CD4-positive, alpha-beta memory T cell (primary cell): Measurements from ENCODE around the gene PAK5. TPM values are rescaled to one million over a fixed set of nuclear protein-coding genes. Genes with fewer than 3 reads are reported as not detected.

ENCODE experiments used
- CTCF ChIA-PET: fragments of 350-600 bp; sonication (Branson Sonifier 250); formaldehyde crosslinking; loops from one replicate; lab custom pipeline; 2021; ENCODE audit warnings: inconsistent platforms; ENCODE audit not compliant: partially characterized antibody; lab: Charles Lee
- POLR2A ChIA-PET: fragments of 350-600 bp; sonication (Branson Sonifier 250); formaldehyde crosslinking; loops from one replicate; lab custom pipeline; 2021; ENCODE audit not compliant: partially characterized antibody; lab: Charles Lee
- DNase-seq, 5 donors: peaks; one replicate each; pipeline versions ENCODE4 v3.0.0 to v3.0.0-alpha.2; 2020 to 2022; ENCODE audit warnings: mixed read lengths in 1 of 5
- H3K27ac ChIP-seq: one replicate; pipeline ENCODE4 v1.7.0; 2013; ENCODE audit warnings: low read depth, low read length
- H3K27me3 ChIP-seq: 2 replicates; pipeline ENCODE4 v1.7.0; 2013; ENCODE audit warnings: mild to moderate bottlenecking, low read length, moderate library complexity; ENCODE audit not compliant: insufficient read depth
- H3K36me3 ChIP-seq: 2 replicates; pipeline ENCODE4 v1.7.0; 2013; ENCODE audit warnings: mild to moderate bottlenecking, low read length, moderate library complexity; ENCODE audit not compliant: insufficient read depth
- H3K4me1 ChIP-seq: 2 replicates; pipeline ENCODE4 v1.7.0; 2013; ENCODE audit warnings: mild to moderate bottlenecking, low read length, moderate library complexity; ENCODE audit not compliant: insufficient read depth
- H3K4me3 ChIP-seq, 2 donors: one replicate each; pipeline ENCODE4 v1.7.0; 2013; ENCODE audit warnings: low read length in 2 of 2, mild to moderate bottlenecking in 1 of 2
- H3K9me3 ChIP-seq, 2 donors: one replicate each; pipeline ENCODE4 v1.7.0; 2013; ENCODE audit warnings: low read length in 2 of 2, control low read depth in 1 of 2; ENCODE audit not compliant: control insufficient read depth in 1 of 2
- H3K27ac Mint-ChIP-seq, 7 donors: one replicate each; pipeline ENCODE4 v1.8.0; 2020 to 2021; ENCODE audit warnings: mixed read lengths in 7 of 7, mild to moderate bottlenecking in 6 of 7, inconsistent platforms in 3 of 7, moderate library complexity in 3 of 7
- H3K27me3 Mint-ChIP-seq, 2 donors: one replicate each; pipeline ENCODE4 v1.8.0; 2020 to 2021; ENCODE audit warnings: mixed read lengths in 2 of 2
- H3K36me3 Mint-ChIP-seq, 2 donors: one replicate each; pipeline ENCODE4 v1.8.0; 2020 to 2021; ENCODE audit warnings: mixed read lengths in 2 of 2, inconsistent platforms in 1 of 2, mild to moderate bottlenecking in 1 of 2
- H3K4me1 Mint-ChIP-seq, 4 donors: one replicate each; pipeline ENCODE4 v1.8.0; 2020 to 2021; ENCODE audit warnings: mixed read lengths in 4 of 4, mild to moderate bottlenecking in 1 of 4
- H3K4me3 Mint-ChIP-seq, 8 donors: one replicate each; pipeline ENCODE4 v1.8.0; 2020 to 2021; ENCODE audit warnings: mixed read lengths in 8 of 8, mild to moderate bottlenecking in 7 of 8, moderate library complexity in 6 of 8, inconsistent platforms in 3 of 8
- H3K9me3 Mint-ChIP-seq, 8 donors: one replicate each; pipeline ENCODE4 v1.8.0; 2020 to 2021; ENCODE audit warnings: mixed read lengths in 8 of 8, mild to moderate bottlenecking in 5 of 8, inconsistent platforms in 3 of 8, moderate library complexity in 1 of 8
- intact Hi-C: fragments of 100-400 bp; cut with micrococcal nuclease; formaldehyde crosslinking; loops from one replicate; pipeline ENCODE4 v1.15.1; 2023
- polyA plus RNA-seq, 2 donors: library from polyadenylated mRNA; unstranded; fragments of 300-500 nt; fragmentation: Illumina TruSeq; gene quantifications; one replicate each; pipeline ENCODE4 v1.2.3, GENCODE V29; 2021
- total RNA-seq, 2 experiments: library from RNA; stranded (reverse); gene quantifications; one replicate each; pipeline ENCODE4 v1.2.3, GENCODE V29; 2021

The PAK5 gene
- total and polyA plus RNA-seq, 4 experiments from 2014 or later = not detected

DNA sequence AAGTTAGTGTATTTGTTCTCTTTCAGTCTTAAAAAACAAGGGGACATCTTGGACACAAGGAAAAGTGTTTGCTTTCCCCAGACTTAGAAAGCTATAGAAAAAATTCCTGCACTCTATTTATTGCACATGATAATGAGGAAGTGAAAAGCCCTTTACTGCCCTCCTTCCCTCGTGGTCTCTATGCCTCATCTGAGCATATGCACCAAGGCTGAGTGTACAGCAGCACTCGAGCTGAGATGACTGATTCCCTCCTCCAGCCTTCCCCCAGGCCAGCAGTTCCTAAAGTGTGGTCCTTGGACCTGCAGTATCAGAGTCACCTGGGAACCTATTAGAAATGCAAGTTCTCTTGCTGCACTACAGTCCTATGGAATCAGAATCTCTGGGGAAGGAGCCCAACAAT lies 338.8 kb downstream of the PAK5 start:
- Mint-ChIP-seq H3K9me3 (peaks cover 0 to 8% (median 4%) of the 10 kb centered on the region in 8 donors), H3K4me3 (no peak overlapping the region), H3K36me3 (no peaks in the 10 kb centered on the region), H3K27me3 (peaks cover 0 to 2% of the 10 kb centered on the region in 2 donors), H3K4me1 (no peaks in the 10 kb centered on the region), H3K27ac (no peak overlapping the region)
- H3K27ac ChIP-seq = no peak overlapping the region
- no peaks in the 10 kb centered on the region for H3K4me1 ChIP-seq
- H3K4me3 ChIP-seq = no peak overlapping the region
- DNase-seq = no peak
- intact Hi-C loops = no loop called here
- POLR2A ChIA-PET = no interaction called here
- no peaks in the 10 kb centered on the region for H3K36me3 ChIP-seq
- no peaks in the 10 kb centered on the region for H3K9me3 ChIP-seq
- CTCF ChIA-PET = no interaction called here
- no peaks in the 10 kb centered on the region for H3K27me3 ChIP-seq

DNA sequence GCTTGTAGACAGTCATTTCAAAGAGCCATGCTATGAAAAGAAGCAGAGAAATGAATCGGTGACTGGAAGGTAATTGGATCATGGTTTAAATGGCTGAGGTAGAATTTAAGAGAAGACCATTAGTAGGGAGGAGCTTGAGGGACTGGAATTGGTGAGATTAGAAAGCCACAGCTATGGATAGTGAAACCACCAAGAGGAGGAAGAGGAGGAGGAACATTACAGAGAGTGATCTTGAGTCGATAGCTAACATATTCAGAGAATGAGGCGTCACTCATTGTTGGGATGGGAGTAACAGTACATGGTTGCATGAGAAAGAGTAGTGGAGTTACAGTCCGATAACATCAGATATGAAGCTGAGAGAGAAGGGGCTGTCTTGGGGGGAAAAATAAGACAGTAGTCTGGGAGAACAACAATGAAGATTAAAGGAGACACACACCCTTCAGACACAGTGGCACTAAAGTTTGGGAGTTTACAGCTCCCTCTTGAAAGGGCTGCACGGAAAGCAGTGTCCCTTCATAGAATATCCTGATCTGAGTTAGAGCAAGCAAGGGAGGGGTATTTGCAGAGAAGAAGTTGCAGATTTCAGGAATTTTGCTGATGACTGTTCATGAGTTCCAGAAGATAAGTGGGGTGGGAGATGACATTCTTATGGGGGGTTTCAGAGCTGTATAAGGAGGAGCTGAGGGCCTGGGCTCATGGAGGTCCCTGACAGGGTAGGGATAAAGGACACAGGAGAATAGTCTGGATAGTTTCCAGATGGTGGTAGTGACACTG lies 339.6 kb downstream of the PAK5 start:
- Histone ChIP-seq H3K9me3 (no peaks in the 10 kb centered on the region), H3K4me1 (no peaks in the 10 kb centered on the region), H3K27ac (no peak overlapping the region), H3K36me3 (no peaks in the 10 kb centered on the region), H3K27me3 (no peaks in the 10 kb centered on the region), H3K4me3 (no peak overlapping the region)
- Mint-ChIP-seq H3K4me1 (no peaks in the 10 kb centered on the region), H3K4me3 (no peak overlapping the region), H3K9me3 (peaks cover 0 to 9% (median 4%) of the 10 kb centered on the region in 8 donors), H3K36me3 (no peaks in the 10 kb centered on the region), H3K27ac (no peak overlapping the region), H3K27me3 (peaks cover 0 to 2% of the 10 kb centered on the region in 2 donors)
- CTCF ChIA-PET = no interaction called here
- DNase-seq = no peak
- POLR2A ChIA-PET = no interaction called here
- intact Hi-C loops = no loop called here

DNA sequence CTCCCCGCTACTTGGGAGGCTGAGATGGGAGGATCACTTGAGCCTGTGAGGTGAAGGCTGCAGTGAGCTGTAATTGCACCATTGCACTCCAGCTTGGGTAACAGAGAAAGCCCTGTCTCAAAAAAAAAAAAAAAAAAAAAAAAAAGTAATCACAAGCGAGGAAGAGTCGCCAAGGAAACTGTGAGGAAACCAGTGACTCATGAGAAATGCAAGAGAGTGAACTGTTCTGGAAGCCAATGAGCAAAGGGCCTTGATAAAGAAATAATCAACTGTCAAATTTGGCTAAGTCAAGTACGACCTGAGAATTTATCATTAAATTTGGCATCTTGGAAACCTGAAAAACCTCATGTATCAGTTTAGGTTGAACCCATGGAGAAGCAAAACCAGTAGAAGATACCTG lies 340.6 kb downstream of the PAK5 start:
- no peak overlapping the region for H3K4me3 Mint-ChIP-seq
- H3K4me1 Mint-ChIP-seq = no peaks in the 10 kb centered on the region
- peaks cover 0 to 8% (median 4%) of the 10 kb centered on the region in 8 donors for H3K9me3 Mint-ChIP-seq
- H3K36me3 Mint-ChIP-seq = no peaks in the 10 kb centered on the region
- intact Hi-C loops = no loop called here
- CTCF ChIA-PET = no interaction called here
- no peaks in the 10 kb centered on the region for H3K9me3 ChIP-seq
- no peak overlapping the region for H3K4me3 ChIP-seq
- H3K27me3 ChIP-seq = no peaks in the 10 kb centered on the region
- peaks cover 0 to 2% of the 10 kb centered on the region in 2 donors for H3K27me3 Mint-ChIP-seq
- POLR2A ChIA-PET = no interaction called here
- H3K4me1 ChIP-seq = no peaks in the 10 kb centered on the region
- DNase-seq = no peak
- no peak overlapping the region for H3K27ac Mint-ChIP-seq
- H3K36me3 ChIP-seq = no peaks in the 10 kb centered on the region
- no peak overlapping the region for H3K27ac ChIP-seq

DNA sequence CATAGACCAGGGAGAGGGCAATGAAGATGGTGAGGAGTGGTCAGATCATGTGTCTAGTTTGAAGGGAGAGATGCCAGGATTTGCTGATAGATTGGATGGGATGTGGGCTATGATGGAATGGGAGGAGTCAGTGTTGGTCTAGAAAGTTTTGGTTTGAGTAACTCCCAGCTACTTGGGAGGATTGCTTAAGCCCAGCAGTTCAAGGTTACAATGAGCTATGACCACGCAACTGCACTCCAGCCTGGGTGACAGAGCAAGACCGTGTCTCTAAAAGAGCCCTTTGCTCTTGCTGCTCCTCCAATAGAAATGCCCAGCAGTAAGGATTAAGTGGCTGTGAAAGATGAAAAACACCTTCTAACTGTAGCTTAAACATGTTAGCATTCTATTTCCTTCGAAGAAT lies 342.7 kb downstream of the PAK5 start:
- Mint-ChIP-seq H3K4me1 (no peaks in the 10 kb centered on the region), H3K9me3 (peaks cover 0 to 11% (median 3%) of the 10 kb centered on the region in 8 donors), H3K36me3 (no peaks in the 10 kb centered on the region), H3K27ac (peak overlapping the region in 1 of 7 donors; percentile 25), H3K4me3 (no peak overlapping the region), H3K27me3 (peaks cover 0 to 2% of the 10 kb centered on the region in 2 donors)
- ChIA-PET POLR2A (no interaction called here), CTCF (no interaction called here)
- Histone ChIP-seq H3K36me3 (no peaks in the 10 kb centered on the region), H3K4me3 (no peak overlapping the region), H3K9me3 (no peaks in the 10 kb centered on the region), H3K27ac (no peak overlapping the region), H3K27me3 (no peaks in the 10 kb centered on the region), H3K4me1 (no peaks in the 10 kb centered on the region)
- intact Hi-C loops = no loop called here
- DNase-seq = no peak

DNA sequence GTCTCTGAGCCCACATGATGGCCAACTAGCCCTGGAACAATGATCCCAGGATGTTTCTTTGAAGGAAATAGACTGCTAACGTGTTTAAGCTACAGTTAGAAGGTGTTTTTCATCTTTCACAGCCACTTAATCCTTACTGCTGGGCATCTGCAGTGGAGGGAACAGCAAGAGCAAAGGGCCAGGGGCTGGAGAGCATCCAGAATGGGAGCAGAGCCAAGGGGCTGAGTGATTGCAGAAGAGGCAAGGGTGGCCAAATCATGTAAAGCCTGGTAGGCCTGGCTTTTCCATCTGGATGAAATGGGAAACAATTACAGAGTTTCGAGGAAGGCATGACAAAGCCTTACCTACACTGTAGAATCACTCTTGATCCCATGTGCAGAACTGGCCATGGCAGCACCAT lies 343.2 kb downstream of the PAK5 start:
- Histone ChIP-seq H3K4me1 (no peaks in the 10 kb centered on the region), H3K27ac (no peak overlapping the region), H3K9me3 (no peaks in the 10 kb centered on the region), H3K36me3 (no peaks in the 10 kb centered on the region), H3K27me3 (no peaks in the 10 kb centered on the region), H3K4me3 (no peak overlapping the region)
- no peak overlapping the region for H3K4me3 Mint-ChIP-seq
- intact Hi-C loops = no loop called here
- no peaks in the 10 kb centered on the region for H3K4me1 Mint-ChIP-seq
- ChIA-PET POLR2A (no interaction called here), CTCF (no interaction called here)
- H3K27me3 Mint-ChIP-seq = peaks cover 0 to 2% of the 10 kb centered on the region in 2 donors
- peak overlapping the region in 1 of 7 donors; percentile 25 for H3K27ac Mint-ChIP-seq
- DNase-seq = no peak
- no peaks in the 10 kb centered on the region for H3K36me3 Mint-ChIP-seq
- peaks cover 0 to 11% (median 4%) of the 10 kb centered on the region in 8 donors for H3K9me3 Mint-ChIP-seq

DNA sequence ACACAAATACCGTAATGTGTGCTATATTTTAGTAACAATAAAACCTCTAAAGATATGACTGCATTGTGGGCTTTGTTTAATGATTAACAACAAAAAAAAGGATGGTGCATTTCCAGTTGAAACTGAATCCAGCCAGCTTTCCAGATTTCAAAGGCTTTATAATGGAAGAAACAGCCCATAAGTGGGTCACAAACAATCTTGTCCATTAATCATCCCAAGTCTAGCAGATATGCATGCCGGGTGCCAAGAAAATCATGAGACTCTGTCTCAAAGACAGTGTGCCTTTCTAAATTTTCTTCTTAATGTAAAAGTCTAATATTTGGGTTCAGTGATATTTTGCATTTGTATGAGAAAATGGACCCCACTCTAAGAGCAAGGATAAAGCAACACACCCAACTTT lies 345.1 kb downstream of the PAK5 start:
- ChIA-PET CTCF (no interaction called here), POLR2A (no interaction called here)
- DNase-seq = no peak
- H3K27me3 Mint-ChIP-seq = peaks cover 0 to 2% of the 10 kb centered on the region in 2 donors
- Histone ChIP-seq H3K27me3 (no peaks in the 10 kb centered on the region), H3K4me3 (no peak overlapping the region), H3K36me3 (no peaks in the 10 kb centered on the region), H3K4me1 (no peaks in the 10 kb centered on the region), H3K27ac (no peak overlapping the region), H3K9me3 (no peaks in the 10 kb centered on the region)
- H3K36me3 Mint-ChIP-seq = no peaks in the 10 kb centered on the region
- intact Hi-C loops = no loop called here
- no peak overlapping the region for H3K4me3 Mint-ChIP-seq
- H3K9me3 Mint-ChIP-seq = peaks cover 0 to 11% (median 6%) of the 10 kb centered on the region in 8 donors
- no peaks in the 10 kb centered on the region for H3K4me1 Mint-ChIP-seq
- H3K27ac Mint-ChIP-seq = no peak overlapping the region

DNA sequence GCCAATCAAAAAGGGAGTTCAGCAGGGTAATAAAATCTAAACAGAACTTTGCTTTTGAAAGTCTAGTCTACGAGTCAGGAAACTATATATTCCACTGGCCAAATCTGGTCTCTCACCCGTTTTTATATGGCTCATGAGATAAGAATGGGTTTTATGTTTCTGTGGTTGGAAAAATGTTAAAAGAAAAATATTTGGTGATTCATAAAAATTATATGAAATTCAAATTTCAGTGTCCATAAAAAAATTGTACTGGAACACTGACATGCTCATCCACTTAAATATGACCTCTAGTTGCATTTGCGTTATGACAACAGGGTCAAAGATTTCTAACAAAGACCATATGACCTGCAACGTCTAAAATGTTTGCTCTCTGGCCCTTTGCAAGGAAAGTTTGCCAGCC lies 346.8 kb downstream of the PAK5 start:
- Histone ChIP-seq H3K9me3 (no peaks in the 10 kb centered on the region), H3K4me1 (no peaks in the 10 kb centered on the region), H3K27me3 (no peaks in the 10 kb centered on the region), H3K36me3 (no peaks in the 10 kb centered on the region), H3K4me3 (no peak overlapping the region), H3K27ac (no peak overlapping the region)
- Mint-ChIP-seq H3K27me3 (peaks cover 0 to 2% of the 10 kb centered on the region in 2 donors), H3K36me3 (no peaks in the 10 kb centered on the region), H3K9me3 (peaks cover 0 to 11% (median 6%) of the 10 kb centered on the region in 8 donors), H3K27ac (no peak overlapping the region), H3K4me3 (no peak overlapping the region), H3K4me1 (no peaks in the 10 kb centered on the region)
- no peak for DNase-seq
- CTCF ChIA-PET = no interaction called here
- intact Hi-C loops = no loop called here
- POLR2A ChIA-PET = no interaction called here
